ENCODE results near the gene HOXD9. TPM values are rescaled to one million over a fixed set of nuclear protein-coding genes. Genes with fewer than 3 reads are reported as not detected.

HOXD9 gene
- total RNA-seq, 1 donor from 2014 or later, result not detected

GRCh38 chr2:176121190-176122051 is 1.1 kb upstream of the HOXD9 start:
- DNase-seq (ENCODE audit: low read depth), result no peak
- FAIRE-seq, result no peak
- Histone ChIP-seq H3K36me3 (ENCODE audit: control insufficient read depth, insufficient read depth, low read length) (no peaks in the 10 kb centered on the region), H3K4me3 (ENCODE audit: low read depth, low read length) (no peak overlapping the region), H3K27me3 (ENCODE audit: control insufficient read depth, insufficient read depth, low read length) (peaks cover 78% of the 10 kb centered on the region)
- no peak for TF ChIP-seq CTCF (IDR thresholded peaks at IDR 0.05; ENCODE audit: insufficient read depth, low read length, severe bottlenecking)

DNA sequence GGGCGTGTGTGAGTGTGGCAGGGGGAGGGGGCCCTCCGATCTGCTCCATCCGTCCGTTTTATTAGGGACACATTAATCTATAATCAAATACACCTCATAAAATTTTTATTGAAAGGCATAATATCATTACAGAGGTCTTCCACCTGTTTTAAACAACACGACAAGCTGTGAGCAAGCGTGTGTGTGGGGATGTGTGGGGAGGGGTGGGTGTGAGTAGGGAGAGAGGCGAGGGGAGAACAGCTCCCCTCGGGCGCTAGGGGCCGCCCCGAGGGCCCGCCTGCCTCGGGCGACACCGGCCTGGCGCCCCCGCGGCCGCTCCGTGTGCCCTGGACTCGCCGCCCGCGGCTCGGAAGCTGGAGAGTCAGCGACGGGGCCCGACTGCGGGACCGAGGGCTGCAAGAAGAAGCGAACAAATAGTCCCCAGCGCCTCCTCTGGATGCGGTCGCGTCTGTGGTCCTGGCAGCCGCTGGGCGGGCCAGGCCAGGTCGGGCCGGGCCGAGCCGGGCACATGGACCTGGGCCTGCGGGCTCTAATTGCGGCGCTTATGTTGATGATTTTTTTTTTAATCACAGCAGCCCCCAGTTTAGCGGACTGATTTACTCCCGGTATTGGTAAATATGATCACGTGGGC is 352 bp upstream of the HOXD9 start:
- no peak for TF ChIP-seq CTCF (IDR thresholded peaks at IDR 0.05; ENCODE audit: insufficient read depth, low read length, severe bottlenecking)
- Histone ChIP-seq H3K36me3 (ENCODE audit: control insufficient read depth, insufficient read depth, low read length) (no peaks in the 10 kb centered on the region), H3K4me3 (ENCODE audit: low read depth, low read length) (no peak overlapping the region), H3K27me3 (ENCODE audit: control insufficient read depth, insufficient read depth, low read length) (peaks cover 75% of the 10 kb centered on the region)
- FAIRE-seq (no peak), DNase-seq (ENCODE audit: low read depth) (no peak)

- H3K27me3 ChIP-seq (ENCODE audit: control insufficient read depth, insufficient read depth, low read length), result peaks cover 74% of the 10 kb centered on the region
- DNase-seq (ENCODE audit: low read depth) (no peak), FAIRE-seq (no peak)
- H3K36me3 ChIP-seq (ENCODE audit: control insufficient read depth, insufficient read depth, low read length), result no peaks in the 10 kb centered on the region
- H3K4me3 ChIP-seq (ENCODE audit: low read depth, low read length), result no peak overlapping the region
- no peak for TF ChIP-seq CTCF (IDR thresholded peaks at IDR 0.05; ENCODE audit: insufficient read depth, low read length, severe bottlenecking)
Observed at GRCh38 chr2:176123411-176124109, 1.0 kb downstream of the HOXD9 start.

DNA sequence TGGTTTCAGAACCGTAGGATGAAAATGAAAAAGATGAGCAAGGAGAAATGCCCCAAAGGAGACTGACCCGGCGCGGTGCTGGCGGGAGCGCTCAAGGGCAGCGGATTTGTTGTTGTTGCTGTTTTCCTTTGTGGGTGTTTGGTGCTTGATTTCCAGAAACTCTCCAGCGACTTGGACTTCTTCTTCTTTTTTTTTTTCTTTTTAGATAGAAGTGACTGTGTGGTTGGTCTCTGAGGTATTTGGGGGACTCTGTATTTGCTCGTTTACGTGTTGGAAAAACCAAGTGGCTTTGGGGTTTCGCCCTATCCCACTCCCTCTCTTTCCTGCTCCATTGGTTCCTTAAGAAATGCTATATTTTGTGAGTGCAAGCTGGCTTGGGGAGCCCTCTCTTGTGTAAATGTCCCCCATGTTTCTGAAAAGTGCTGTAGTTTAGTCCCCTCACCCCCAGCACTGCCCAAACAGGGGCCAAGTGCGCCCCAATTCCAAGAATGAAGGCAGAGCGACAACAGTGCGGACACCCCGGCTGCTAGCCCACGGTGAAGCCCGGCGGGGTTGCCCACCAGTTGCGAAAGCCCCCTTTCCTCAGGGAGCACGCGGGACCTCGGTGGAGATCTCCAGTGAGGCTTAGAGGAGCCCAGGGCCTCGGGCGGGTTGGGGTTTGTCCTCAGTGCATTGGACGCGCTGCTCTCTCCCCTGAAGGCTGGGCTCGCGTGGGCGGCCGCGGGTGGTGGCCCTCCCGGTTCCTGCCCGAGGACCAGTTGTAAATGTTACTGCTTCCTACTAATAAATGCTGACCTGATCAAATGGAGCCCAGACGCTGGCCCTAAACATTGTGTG is 1.8 kb downstream of the HOXD9 start:
- Histone ChIP-seq H3K27me3 (ENCODE audit: control insufficient read depth, insufficient read depth, low read length) (peaks cover 77% of the 10 kb centered on the region), H3K4me3 (ENCODE audit: low read depth, low read length) (no peak overlapping the region), H3K36me3 (ENCODE audit: control insufficient read depth, insufficient read depth, low read length) (no peaks in the 10 kb centered on the region)
- TF ChIP-seq CTCF (IDR thresholded peaks at IDR 0.05; ENCODE audit: insufficient read depth, low read length, severe bottlenecking), result no peak
- DNase-seq (ENCODE audit: low read depth) (no peak), FAIRE-seq (no peak)

- H3K27me3 ChIP-seq (ENCODE audit: control insufficient read depth, insufficient read depth, low read length), result peaks cover 74% of the 10 kb centered on the region
- FAIRE-seq (no peak), DNase-seq (ENCODE audit: low read depth) (no peak)
- TF ChIP-seq CTCF (IDR thresholded peaks at IDR 0.05; ENCODE audit: insufficient read depth, low read length, severe bottlenecking), result no peak
- no peak overlapping the region for H3K4me3 ChIP-seq (ENCODE audit: low read depth, low read length)
- H3K36me3 ChIP-seq (ENCODE audit: control insufficient read depth, insufficient read depth, low read length), result no peaks in the 10 kb centered on the region
Observed at GRCh38 chr2:176124947-176125771, 2.6 kb downstream of the HOXD9 start.
